HFFc6 (cell line): Measurements from ENCODE around the gene ITPRID2. TPM values are rescaled to one million over a fixed set of nuclear protein-coding genes. Genes with fewer than 3 reads are reported as not detected.

Source experiments
- DNase-seq: peaks from one replicate; pipeline ENCODE4 v3.0.0-alpha.2; 2018
- H3K27ac Mint-ChIP-seq: 2 replicates; pipeline ENCODE4 v1.8.0; 2020; ENCODE audit warnings: mild to moderate bottlenecking, mixed read lengths
- H3K27me3 Mint-ChIP-seq: 2 replicates; pipeline ENCODE4 v1.8.0; 2021; ENCODE audit warnings: mild to moderate bottlenecking, moderate library complexity, mixed read lengths; ENCODE audit not compliant: insufficient read depth
- H3K36me3 Mint-ChIP-seq: 2 replicates; pipeline ENCODE4 v1.8.0; 2021; ENCODE audit warnings: low read depth, mixed read lengths
- H3K4me1 Mint-ChIP-seq: 2 replicates; pipeline ENCODE4 v1.8.0; 2020; ENCODE audit warnings: low read depth, mixed read lengths
- H3K4me3 Mint-ChIP-seq: 2 replicates; pipeline ENCODE4 v1.8.0; 2020; ENCODE audit warnings: mild to moderate bottlenecking, moderate library complexity, mixed read lengths
- H3K9me3 Mint-ChIP-seq: 2 replicates; pipeline ENCODE4 v1.8.0; 2020; ENCODE audit warnings: mild to moderate bottlenecking, mixed read lengths
- total RNA-seq, 6 experiments: library from RNA; stranded (reverse); fragmentation: NEBNext Ultra II Directional; extraction: Animal tissue kit (Norgen Biotek cat#: 25700); gene quantifications; 2 replicates in 1 of 6; 3 replicates in 5 of 6; pipeline ENCODE4 v1.2.3, GENCODE V29; 2021
- TF ChIP-seq, protein P1 (sequence below): fragments of 200-600 bp; sonication (generic); IDR thresholded peaks from 2 replicates; pipeline ENCODE4 v1.5.0; 2021; ENCODE audit warnings: antibody characterized with exemption, mild to moderate bottlenecking

Gene ITPRID2
- total RNA-seq, 6 experiments from 2014 or later: 205 to 257 (median 235) TPM

DNA sequence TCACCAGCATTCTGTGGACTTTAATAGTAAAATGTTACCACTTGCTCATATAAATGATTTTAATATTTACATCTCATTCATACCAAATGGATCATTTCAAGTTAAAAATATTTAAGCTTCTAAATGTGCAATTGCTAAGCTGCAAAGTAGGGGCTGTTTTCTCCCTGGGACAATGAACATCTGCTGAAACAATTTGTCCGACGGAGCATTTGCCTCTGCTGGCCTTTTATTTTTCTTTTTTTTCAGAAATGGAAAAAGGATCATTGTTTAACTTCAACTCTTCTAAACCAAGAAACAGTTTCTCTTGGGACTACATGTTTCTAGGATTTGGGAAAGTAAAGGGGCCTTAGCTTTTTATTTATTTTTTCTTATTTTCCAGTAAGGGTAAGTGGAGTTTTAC lies 43.8 kb upstream of the ITPRID2 start:
- no peak for DNase-seq
- no peak overlapping the region for H3K4me3 Mint-ChIP-seq
- H3K9me3 Mint-ChIP-seq: no peaks in the 10 kb centered on the region
- no peaks in the 10 kb centered on the region for H3K36me3 Mint-ChIP-seq
- H3K4me1 Mint-ChIP-seq: peaks cover 34% of the 10 kb centered on the region
- TF ChIP-seq, protein P1, sequence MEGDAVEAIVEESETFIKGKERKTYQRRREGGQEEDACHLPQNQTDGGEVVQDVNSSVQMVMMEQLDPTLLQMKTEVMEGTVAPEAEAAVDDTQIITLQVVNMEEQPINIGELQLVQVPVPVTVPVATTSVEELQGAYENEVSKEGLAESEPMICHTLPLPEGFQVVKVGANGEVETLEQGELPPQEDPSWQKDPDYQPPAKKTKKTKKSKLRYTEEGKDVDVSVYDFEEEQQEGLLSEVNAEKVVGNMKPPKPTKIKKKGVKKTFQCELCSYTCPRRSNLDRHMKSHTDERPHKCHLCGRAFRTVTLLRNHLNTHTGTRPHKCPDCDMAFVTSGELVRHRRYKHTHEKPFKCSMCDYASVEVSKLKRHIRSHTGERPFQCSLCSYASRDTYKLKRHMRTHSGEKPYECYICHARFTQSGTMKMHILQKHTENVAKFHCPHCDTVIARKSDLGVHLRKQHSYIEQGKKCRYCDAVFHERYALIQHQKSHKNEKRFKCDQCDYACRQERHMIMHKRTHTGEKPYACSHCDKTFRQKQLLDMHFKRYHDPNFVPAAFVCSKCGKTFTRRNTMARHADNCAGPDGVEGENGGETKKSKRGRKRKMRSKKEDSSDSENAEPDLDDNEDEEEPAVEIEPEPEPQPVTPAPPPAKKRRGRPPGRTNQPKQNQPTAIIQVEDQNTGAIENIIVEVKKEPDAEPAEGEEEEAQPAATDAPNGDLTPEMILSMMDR: no peak
- no peaks in the 10 kb centered on the region for H3K27me3 Mint-ChIP-seq
- no peak overlapping the region for H3K27ac Mint-ChIP-seq

DNA sequence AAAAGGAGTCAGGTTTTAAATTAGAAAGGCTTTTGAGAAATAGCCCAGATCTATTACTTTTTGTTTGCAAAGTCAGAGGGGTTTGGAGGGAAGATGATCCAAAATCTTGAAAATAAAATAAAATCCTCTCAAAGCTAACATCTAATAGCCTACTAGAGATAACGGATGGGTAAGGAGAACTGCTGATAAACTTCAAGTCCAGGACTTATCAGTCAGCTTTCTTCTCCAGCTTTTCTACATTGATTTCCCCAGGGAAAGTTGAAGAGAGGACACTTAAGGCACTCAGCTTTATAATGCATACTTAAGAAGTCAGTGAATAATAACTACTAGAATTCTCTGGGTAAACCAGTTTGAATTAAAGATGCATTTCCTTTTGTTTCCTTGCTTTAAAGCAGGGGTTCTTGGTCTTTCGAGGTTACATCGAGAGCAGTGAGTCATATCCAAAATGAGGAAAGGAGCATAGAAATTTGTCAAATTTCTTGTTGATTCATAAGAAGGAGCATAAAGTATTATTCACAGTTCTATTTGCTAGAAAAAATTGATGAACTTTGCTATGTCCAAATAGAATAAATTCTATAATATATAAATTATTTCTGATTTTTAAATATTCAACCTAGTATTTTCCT lies 43.2 kb upstream of the ITPRID2 start:
- Mint-ChIP-seq H3K9me3 (no peaks in the 10 kb centered on the region), H3K36me3 (no peaks in the 10 kb centered on the region), H3K27me3 (no peaks in the 10 kb centered on the region), H3K4me3 (no peak overlapping the region), H3K4me1 (peaks cover 34% of the 10 kb centered on the region), H3K27ac (no peak overlapping the region)
- TF ChIP-seq, protein P1: no peak
- no peak for DNase-seq

DNA sequence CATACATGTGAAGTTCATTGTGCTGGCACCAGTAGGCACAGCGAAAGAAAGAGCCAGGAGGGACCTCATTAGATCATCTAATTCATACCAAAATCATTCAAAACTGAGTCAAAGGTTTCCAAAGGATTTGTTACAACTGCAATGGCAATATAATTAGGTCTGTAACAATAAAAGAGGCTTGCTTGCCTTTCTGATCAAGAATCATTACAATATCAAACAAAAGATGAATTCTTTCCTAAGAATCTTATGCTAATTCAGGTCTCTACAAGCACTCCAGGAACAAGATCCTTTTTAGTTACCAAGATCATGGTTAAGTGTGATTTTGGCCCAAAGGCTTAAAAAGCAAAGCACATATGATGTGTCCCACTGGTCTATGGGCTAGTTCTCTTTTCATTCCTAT lies 41.9 kb upstream of the ITPRID2 start:
- TF ChIP-seq, protein P1: no peak
- DNase-seq: no peak
- Mint-ChIP-seq H3K4me1 (peaks cover 34% of the 10 kb centered on the region), H3K9me3 (no peaks in the 10 kb centered on the region), H3K27ac (no peak overlapping the region), H3K4me3 (no peak overlapping the region), H3K36me3 (no peaks in the 10 kb centered on the region), H3K27me3 (no peaks in the 10 kb centered on the region)

DNA sequence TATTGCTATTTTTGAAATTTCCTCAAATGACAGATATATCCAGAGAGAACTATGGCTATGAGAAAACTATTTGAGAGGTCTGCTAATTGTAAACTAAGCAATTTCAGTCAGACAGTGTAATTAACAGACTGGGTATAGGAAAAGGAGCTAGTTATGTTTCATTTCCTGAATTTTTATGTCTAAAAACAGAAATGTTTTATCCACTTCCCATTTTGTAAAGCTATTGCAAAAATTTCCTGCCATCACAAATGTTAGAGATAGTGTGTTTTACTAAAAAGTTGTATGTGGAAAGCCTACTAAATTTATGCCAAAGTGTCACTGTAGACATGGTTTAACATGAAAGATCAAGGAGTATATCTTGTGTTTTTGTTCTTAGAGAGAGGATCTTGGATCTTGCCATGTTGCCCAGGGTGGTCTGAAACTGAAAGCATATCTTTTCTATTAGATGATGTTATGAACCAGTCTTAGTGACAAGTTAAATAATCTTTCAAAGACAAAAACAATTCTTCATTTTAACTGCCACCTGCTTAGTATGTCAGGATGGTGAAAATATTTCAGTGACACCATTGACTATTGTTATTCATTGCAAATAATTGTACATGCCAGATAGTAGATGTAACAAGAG lies 40.5 kb upstream of the ITPRID2 start:
- no peaks in the 10 kb centered on the region for H3K27me3 Mint-ChIP-seq
- H3K4me3 Mint-ChIP-seq: no peak overlapping the region
- no peaks in the 10 kb centered on the region for H3K9me3 Mint-ChIP-seq
- H3K36me3 Mint-ChIP-seq: no peaks in the 10 kb centered on the region
- TF ChIP-seq, protein P1: no peak
- peaks cover 34% of the 10 kb centered on the region for H3K4me1 Mint-ChIP-seq
- DNase-seq: no peak
- H3K27ac Mint-ChIP-seq: no peak overlapping the region

DNA sequence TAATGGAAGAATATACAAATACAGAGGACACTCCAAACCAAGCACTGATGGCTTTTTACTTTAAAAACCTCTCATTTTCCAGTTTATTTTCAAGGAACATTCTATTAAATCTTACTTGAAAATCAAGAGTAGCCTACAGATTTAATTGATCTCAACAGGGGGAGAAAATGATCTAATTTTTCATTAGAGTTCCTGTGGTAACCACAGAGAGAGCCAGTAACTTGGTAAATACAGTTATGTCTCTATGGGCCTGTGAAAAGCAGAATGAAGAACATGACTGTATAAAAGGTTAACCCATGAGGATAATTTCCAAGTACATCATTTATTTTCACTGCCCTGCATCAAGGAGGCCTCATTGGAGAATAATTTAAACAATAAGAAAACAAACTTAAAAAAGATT lies 39.8 kb upstream of the ITPRID2 start:
- H3K4me3 Mint-ChIP-seq: no peak overlapping the region
- H3K9me3 Mint-ChIP-seq: no peaks in the 10 kb centered on the region
- H3K36me3 Mint-ChIP-seq: no peaks in the 10 kb centered on the region
- H3K27me3 Mint-ChIP-seq: no peaks in the 10 kb centered on the region
- no peak overlapping the region for H3K27ac Mint-ChIP-seq
- no peak for DNase-seq
- TF ChIP-seq, protein P1: no peak
- peaks cover 34% of the 10 kb centered on the region for H3K4me1 Mint-ChIP-seq
